Thymus (tissue), 11 donors: ENCODE data around the gene RBM23. TPM values are rescaled to one million over a fixed set of nuclear protein-coding genes. Genes with fewer than 3 reads are reported as not detected.

Source experiments
- DNase-seq, 9 donors: peaks; one replicate each; pipeline ENCODE4 v3.0.0-alpha.2; 2013; ENCODE audit warnings: low spot score in 9 of 9, low read depth in 6 of 9, missing footprints in 1 of 9
- H3K27ac ChIP-seq, 2 donors: one replicate each; pipeline ENCODE4 v1.5.1; 2013; ENCODE audit warnings: control low read depth in 1 of 2, low read depth in 1 of 2, low read length in 1 of 2, mild to moderate bottlenecking in 1 of 2, moderate library complexity in 1 of 2
- H3K27me3 ChIP-seq, 2 donors: one replicate each; pipeline ENCODE4 v1.5.1; 2013; ENCODE audit warnings: low read length in 1 of 2; ENCODE audit not compliant: control insufficient read depth in 2 of 2, insufficient read depth in 1 of 2
- H3K36me3 ChIP-seq, 2 donors: one replicate each; pipeline ENCODE4 v1.5.1; 2013; ENCODE audit warnings: low read length in 1 of 2, mild to moderate bottlenecking in 1 of 2, moderate library complexity in 1 of 2; ENCODE audit not compliant: control insufficient read depth in 2 of 2, insufficient read depth in 2 of 2
- H3K4me1 ChIP-seq, 2 donors: one replicate each; pipeline ENCODE4 v1.5.1; 2013; ENCODE audit warnings: low read length in 2 of 2; ENCODE audit not compliant: control insufficient read depth in 2 of 2, insufficient read depth in 2 of 2
- H3K4me3 ChIP-seq, 2 donors: one replicate each; pipeline ENCODE4 v1.5.1; 2013; ENCODE audit warnings: low read length in 2 of 2, control low read depth in 1 of 2, mild to moderate bottlenecking in 1 of 2
- H3K9me3 ChIP-seq, 2 donors: one replicate each; pipeline ENCODE4 v1.5.1; 2013; ENCODE audit warnings: low read length in 1 of 2, mild to moderate bottlenecking in 1 of 2; ENCODE audit not compliant: control insufficient read depth in 2 of 2, insufficient read depth in 1 of 2
- WGBS: extraction: QIAGEN DNeasy Blood & Tissue Kit; methylation state at CpG from one replicate; pipeline ENCODE4 v1.1.7; 2013; 5-methylcytosine and 5-hydroxymethylcytosine counted together
- polyA plus RNA-seq: library from polyadenylated mRNA; stranded (reverse); fragments of 200-250 nt; gene quantifications from one replicate; pipeline ENCODE4 v1.2.3, GENCODE V29; 2013
- total RNA-seq: library from RNA; stranded (reverse); fragments of 120-200 nt; gene quantifications from one replicate; pipeline ENCODE4 v1.2.4, GENCODE V29; 2013
- donor health status: healthy.

RBM23 gene
- total and polyA plus RNA-seq, 2 donors, result 41.8 to 85.2 TPM

- DNase-seq, result no peak
- Histone ChIP-seq H3K4me3 (no peak overlapping the region), H3K27me3 (no peaks in the 10 kb centered on the region), H3K4me1 (peaks cover 0 to 3% of the 10 kb centered on the region in 2 donors), H3K27ac (no peak overlapping the region), H3K36me3 (peaks cover 11 to 33% of the 10 kb centered on the region in 2 donors), H3K9me3 (no peaks in the 10 kb centered on the region)
- 96% methylated on average over 5 of the region's 5 CpGs for WGBS
Measured at GRCh38 chr14:22896356-22896755, 22.6 kb downstream of the RBM23 start.

GRCh38 chr14:22895402-22895801, 23.5 kb downstream of the RBM23 start:
- WGBS, result 100% methylated on average over 1 of the region's 1 CpG
- Histone ChIP-seq H3K36me3 (peaks cover 4 to 24% of the 10 kb centered on the region in 2 donors), H3K4me3 (no peak overlapping the region), H3K4me1 (peaks cover 0 to 3% of the 10 kb centered on the region in 2 donors), H3K9me3 (no peaks in the 10 kb centered on the region), H3K27ac (no peak overlapping the region), H3K27me3 (no peaks in the 10 kb centered on the region)
- DNase-seq, result no peak

GRCh38 chr14:22893706-22894105, 25.2 kb downstream of the RBM23 start:
- peaks cover 4 to 14% of the 10 kb centered on the region in 2 donors for H3K36me3 ChIP-seq
- no peak overlapping the region for H3K4me3 ChIP-seq
- no peaks in the 10 kb centered on the region for H3K27me3 ChIP-seq
- no peak for DNase-seq
- no peaks in the 10 kb centered on the region for H3K9me3 ChIP-seq
- H3K4me1 ChIP-seq, result peaks cover 1 to 5% of the 10 kb centered on the region in 2 donors
- WGBS, result 98% methylated on average over 4 of the region's 4 CpGs
- no peak overlapping the region for H3K27ac ChIP-seq

GRCh38 chr14:22892488-22892887, 26.5 kb downstream of the RBM23 start:
- Histone ChIP-seq H3K36me3 (peaks cover 0 to 7% of the 10 kb centered on the region in 2 donors), H3K4me1 (peaks cover 10 to 17% of the 10 kb centered on the region in 2 donors), H3K27ac (no peak overlapping the region), H3K4me3 (no peak overlapping the region), H3K9me3 (no peaks in the 10 kb centered on the region), H3K27me3 (peaks cover 0 to 8% of the 10 kb centered on the region in 2 donors)
- no peak for DNase-seq
- WGBS, result 96% methylated on average over 7 of the region's 7 CpGs

DNA sequence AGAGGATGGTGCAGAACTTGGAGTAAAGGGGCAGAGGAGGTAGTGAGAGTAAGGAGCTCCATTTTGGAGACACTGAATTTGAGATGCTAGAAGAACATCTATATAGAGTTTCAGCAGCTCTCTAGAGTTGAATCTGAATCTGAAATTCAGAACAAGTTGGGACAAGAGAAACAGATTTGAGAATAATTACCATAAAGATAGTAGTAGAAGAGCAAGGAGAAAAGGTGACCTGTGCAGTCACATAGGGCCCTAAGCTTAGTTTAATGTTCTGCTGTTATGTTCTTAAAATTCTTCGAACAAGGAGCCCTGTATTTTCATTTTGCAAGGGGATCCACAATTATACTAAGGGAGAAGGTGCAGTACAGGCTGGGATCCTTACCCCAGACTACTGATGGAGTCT, 28.5 kb downstream of the RBM23 start:
- no peak overlapping the region for H3K4me3 ChIP-seq
- peaks cover 21 to 31% of the 10 kb centered on the region in 2 donors for H3K4me1 ChIP-seq
- peaks cover 3 to 27% of the 10 kb centered on the region in 2 donors for H3K27me3 ChIP-seq
- H3K27ac ChIP-seq, result no peak overlapping the region
- H3K9me3 ChIP-seq, result no peaks in the 10 kb centered on the region
- no peak for DNase-seq
- WGBS, result 93% methylated on average over 1 of the region's 1 CpG
- peaks cover 0 to 4% of the 10 kb centered on the region in 2 donors for H3K36me3 ChIP-seq

DNA sequence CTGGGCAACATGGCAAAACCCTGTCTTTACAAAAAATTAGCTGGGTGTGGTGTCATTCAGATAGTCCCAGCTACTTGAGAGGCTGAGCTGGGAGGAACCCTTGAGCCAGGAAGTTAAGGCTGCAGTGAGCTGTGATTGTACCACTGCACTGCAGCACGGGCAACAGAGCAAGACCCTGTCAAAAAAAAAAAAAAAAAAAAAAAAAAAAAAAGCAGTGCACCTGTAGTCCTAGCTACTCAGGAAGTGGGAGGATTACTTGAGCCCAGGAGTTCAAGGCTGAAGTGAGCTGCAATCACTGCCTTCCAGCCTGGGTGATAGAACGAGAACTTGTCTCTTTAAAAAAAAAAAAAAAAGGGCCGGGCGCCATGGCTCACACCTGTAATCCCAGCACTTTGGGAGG, 30.3 kb downstream of the RBM23 start:
- WGBS, result 68% methylated on average over 4 of the region's 4 CpGs
- no peak overlapping the region for H3K4me3 ChIP-seq
- peaks cover 3 to 45% of the 10 kb centered on the region in 2 donors for H3K27me3 ChIP-seq
- H3K36me3 ChIP-seq, result no peaks in the 10 kb centered on the region
- H3K4me1 ChIP-seq, result peaks cover 21 to 40% of the 10 kb centered on the region in 2 donors
- peak overlapping the region in 1 of 2 donors; percentile 74 for H3K27ac ChIP-seq
- H3K9me3 ChIP-seq, result no peaks in the 10 kb centered on the region
- peak in 4 of 9 donors; percentile 34 to 61 (median 42) for DNase-seq

GRCh38 chr14:22887990-22888378, 31.0 kb downstream of the RBM23 start:
- Histone ChIP-seq H3K4me3 (peak overlapping the region; percentile 36 to 50), H3K4me1 (peaks cover 21 to 47% of the 10 kb centered on the region in 2 donors), H3K9me3 (no peaks in the 10 kb centered on the region), H3K27me3 (peaks cover 3 to 51% of the 10 kb centered on the region in 2 donors), H3K27ac (peak overlapping the region; percentile 74 to 88), H3K36me3 (no peaks in the 10 kb centered on the region)
- peak in 6 of 9 donors; percentile 42 to 87 (median 70) for DNase-seq
- WGBS, result 35% methylated on average over 5 of the region's 5 CpGs

DNA sequence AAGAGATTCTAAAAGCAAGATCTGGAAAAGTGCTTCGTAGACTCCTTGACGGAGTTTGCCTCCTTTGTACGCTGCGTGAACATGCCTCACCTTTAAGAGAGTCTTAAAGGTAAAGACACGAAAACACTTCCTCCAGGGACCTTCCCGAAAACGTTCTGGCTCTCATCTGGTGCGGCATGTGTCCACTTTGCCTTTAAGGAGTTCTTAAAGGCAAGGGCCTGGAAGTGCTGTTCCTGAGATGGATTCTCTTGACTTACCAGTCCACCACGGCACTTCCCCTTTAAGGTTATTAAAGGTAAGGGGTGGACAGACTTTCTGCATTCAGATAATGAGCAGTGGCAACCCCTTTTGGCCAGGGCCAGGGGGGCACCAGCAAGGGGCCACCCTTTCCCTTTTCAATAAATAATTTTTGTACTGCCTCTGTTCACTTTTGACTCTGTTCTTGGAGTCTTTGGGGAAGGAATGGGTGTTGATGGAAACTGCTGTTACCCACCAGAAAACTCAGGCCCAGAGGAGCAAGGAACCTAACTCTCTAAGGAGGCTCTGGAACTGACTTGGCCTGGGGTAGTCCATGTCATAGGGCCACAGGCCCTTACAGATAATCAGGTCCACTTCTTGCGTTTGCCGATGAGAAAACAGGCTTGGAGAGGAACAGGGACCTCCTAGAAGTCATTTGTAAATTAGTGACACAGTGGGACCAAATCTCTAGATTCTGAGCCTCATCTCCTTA, 31.5 kb downstream of the RBM23 start:
- H3K36me3 ChIP-seq, result no peaks in the 10 kb centered on the region
- H3K27me3 ChIP-seq, result peaks cover 3 to 55% of the 10 kb centered on the region in 2 donors
- DNase-seq, result peak in 3 of 9 donors; percentile 27 to 60 (median 34)
- peak overlapping the region; percentile 36 to 50 for H3K4me3 ChIP-seq
- no peaks in the 10 kb centered on the region for H3K9me3 ChIP-seq
- H3K4me1 ChIP-seq, result peaks cover 21 to 51% of the 10 kb centered on the region in 2 donors
- 37% methylated on average over 11 of the region's 11 CpGs for WGBS
- H3K27ac ChIP-seq, result peak overlapping the region; percentile 74 to 79

GRCh38 chr14:22886500-22887259, 32.3 kb downstream of the RBM23 start:
- Histone ChIP-seq H3K9me3 (no peaks in the 10 kb centered on the region), H3K4me3 (peak overlapping the region; percentile 36 to 50), H3K27me3 (peaks cover 3 to 62% of the 10 kb centered on the region in 2 donors), H3K27ac (peak overlapping the region in 1 of 2 donors; percentile 62), H3K4me1 (peaks cover 21 to 57% of the 10 kb centered on the region in 2 donors), H3K36me3 (no peaks in the 10 kb centered on the region)
- 4% methylated on average over 77 of the region's 77 CpGs for WGBS
- DNase-seq, result peak in 5 of 9 donors; percentile 34 to 76 (median 55)
